ENCODE measurements around the gene IL6R.
"Not testable (repeated sequence)": the region's sequence is repeated elsewhere in the genome, so short reads cannot be mapped to it uniquely, and the experiment has no call there.

Gene IL6R

DNA sequence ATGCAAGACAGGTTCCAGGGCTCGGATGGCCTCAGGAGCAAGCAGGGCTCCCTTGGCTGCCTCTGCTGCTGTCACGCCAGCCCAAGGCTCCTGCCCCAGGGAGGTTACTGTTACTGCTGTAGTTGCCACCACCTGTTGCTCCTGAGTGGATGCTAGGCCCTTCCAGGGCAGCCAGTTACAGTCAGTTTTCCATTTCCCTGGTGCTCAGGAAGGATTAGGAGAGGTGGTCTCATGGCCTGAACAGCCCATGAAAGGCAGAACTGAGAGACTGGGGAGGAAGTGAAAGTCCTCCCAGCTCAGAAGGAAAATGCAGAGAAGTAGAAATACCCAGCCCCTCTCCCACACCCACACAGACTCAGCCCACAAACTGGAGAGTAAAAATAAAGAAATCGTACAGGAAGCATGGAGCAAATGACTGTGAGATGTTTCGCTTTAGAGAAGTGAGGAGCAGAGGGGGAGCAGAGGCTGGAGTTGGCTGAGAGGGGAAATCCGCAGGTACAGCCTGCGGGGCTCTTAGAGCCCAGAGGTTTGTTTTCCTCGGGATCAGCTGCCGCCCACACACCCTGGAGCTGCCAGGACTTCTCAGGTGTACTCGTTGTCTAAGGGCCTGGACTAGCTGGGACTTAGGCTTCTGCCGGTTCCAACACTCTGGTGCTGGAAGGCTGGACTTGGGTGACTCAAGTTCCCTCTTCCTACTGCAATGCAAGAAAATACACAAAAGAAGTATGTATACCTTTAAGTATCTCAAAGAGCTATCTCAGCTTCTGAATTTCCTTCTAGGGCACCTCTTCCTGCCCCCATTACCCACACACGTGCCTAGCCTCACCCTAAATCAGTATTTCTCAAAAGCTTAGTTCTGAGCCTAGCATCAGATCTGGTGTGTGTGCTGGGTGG lies 2.3 kb downstream of the IL6R start:
- DNase-seq (ENCODE audit: low spot score): no peak

DNA sequence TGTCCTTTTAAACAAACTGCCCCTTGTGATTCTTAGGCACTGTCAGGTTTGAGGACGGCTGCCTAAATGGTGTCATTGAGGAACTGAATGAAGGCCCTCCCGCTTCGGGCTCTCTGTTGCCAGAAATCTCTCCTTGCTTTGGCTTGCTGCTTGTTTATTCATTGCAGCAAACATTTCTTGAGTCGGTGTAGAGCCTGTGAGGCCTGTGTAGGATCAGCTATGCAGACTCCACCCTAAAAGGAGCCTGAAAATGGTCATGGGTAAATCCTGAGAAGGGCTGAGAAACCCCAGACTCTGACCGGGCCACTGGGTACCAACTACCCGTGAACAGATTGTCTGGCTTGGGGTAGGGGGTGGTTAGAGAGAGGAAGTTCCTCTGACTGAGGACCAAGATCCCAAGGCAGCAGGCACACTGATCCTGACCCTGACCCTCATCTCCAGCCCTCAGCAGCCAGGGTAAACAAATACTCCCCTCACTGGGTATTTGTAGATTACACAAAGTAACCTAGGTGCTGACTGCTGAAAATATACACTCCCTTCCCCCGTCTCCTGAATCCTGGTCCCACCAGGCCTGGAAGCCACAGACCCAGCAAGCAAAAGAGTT lies 3.1 kb downstream of the IL6R start:
- DNase-seq (ENCODE audit: low spot score): no peak

DNA sequence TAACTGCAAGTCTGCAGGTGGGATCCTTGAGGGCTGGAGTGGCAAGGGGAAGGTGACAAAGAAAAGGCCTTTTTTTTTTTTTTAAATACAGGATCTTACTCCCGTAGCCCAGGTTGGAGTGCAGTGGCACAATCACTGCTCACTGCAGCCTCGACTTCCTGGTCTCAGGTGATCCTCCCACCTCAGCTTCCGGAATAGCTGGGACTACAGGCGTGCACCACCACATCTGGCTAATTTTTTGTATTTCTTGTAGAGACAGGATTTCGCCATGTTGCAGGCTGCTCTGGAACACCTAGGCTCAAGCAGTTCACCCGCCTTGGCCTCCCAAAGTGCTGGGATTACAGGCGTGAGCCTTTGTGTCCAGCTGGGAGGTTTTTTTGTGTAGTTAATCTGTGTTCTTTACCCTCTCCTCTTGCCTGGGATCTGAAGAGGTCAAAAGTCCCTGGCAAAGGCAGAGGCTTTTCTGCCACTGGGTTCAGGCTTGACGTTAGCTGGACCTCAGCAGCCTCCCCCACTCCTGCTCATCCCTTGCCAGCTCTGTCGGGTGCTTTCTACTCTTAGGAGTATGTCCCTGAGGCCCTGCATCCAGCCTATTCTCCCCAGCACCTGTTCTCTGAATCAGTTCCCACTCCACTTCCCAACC lies 5.2 kb downstream of the IL6R start:
- no peak for DNase-seq (ENCODE audit: low spot score)

DNA sequence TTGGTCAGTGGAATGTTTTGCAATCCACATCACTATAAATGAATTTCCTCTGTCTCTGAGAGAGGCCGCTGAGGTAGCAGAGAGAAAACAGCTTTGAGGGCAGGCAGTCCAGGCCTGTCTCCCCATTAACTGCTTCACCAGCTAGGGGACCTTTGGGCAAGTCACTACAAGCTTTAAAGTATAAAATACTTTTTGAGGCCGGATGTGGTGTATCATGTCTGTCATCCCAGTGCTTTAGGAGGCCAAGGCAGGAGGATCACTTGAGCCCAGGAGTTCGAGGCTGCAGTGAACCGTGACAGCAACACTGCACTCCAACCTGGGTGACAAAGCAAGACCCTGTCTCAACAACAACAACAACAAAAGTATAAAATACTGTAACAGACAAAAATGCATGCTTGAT lies 6.4 kb downstream of the IL6R start:
- DNase-seq (ENCODE audit: low spot score): no peak

DNA sequence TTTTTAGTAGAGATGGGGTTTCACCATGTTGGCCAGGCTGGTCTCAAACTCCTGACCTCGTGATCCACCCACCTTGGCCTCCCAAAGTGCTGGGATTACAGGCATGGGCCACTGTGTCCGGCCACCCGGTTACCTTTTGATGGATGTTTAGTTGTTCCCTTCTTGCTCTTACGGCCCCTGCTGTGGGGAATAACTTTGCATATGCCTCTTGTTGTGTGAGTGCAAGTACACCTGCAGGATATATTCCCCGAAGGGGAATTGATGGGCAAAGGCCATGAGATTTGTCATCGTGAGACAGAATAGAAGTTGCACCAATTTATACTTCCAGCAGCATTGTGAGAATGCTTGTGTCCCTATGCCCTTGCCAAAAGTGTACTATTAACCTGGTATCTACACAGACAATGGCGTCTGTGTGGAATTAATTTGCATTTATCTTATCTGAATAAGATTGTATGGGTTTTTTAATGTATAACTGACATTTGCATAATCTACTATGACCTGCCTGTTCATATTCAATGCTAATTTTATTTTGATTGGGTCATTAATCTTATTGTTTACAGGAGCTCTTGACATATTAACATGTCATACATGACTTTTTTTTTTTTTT lies 8.1 kb downstream of the IL6R start:
- DNase-seq (ENCODE audit: low spot score): no peak

DNA sequence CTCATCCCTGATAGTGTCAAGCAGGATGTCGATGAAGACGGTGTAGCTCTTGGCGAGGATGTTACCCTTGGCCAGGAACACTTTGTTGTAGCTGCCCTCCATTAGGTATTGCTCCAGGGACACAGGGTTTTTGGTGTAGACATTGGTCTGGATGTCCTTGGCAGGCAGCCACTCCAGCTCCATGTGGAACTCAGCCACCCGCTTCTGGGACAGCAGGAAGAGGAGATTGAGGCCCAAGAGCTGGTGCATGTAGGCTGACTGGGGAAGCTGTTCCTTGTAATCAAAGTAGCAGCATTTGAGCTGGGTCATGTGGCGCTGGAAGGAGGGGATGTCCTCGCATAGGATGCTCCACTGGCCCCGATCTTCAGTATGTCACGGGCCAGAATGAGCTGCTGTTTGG lies 9.5 kb downstream of the IL6R start:
- DNase-seq (ENCODE audit: low spot score): no peak

DNA sequence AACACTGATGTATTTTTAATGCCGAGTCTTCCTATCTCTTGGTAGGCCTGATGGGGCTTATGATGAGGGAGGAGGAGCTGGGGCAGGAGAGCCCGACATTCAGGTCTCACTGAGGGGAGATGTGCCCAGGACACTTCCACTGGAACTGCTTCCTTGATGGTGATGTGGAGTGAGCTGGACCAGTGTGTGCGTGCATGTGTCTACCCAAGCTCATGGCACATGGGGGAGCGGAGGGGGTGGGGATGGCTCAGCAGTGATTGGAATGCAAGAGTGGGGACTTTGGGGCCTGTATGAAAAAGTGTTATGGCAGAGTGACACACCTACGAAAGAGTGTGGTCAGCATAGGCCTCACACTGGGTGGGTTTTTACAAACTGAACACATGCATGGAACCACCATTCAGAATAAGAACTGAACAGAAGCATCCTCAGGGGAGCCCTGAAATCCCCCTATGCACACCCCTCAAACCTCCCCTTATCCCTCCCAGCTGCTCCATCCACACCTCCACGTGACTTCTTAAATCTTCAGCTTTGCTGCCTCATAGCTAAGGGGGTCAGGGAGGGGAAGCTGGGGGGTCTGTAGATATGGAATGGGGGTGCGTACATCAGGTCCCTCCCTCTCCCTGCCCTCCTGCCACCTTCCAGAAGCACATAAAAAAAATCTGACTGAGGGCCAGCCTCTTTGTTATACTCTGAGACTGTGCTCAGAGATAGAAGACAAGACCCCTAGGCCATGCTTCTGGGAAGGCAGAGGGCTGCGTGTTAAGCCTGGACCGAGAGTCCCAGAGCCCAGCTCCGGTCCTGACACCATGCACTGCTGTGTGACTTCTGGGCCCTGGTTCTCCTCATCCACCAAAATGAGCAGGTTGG lies 11.6 kb downstream of the IL6R start:
- no peak for DNase-seq (ENCODE audit: low spot score)

DNA sequence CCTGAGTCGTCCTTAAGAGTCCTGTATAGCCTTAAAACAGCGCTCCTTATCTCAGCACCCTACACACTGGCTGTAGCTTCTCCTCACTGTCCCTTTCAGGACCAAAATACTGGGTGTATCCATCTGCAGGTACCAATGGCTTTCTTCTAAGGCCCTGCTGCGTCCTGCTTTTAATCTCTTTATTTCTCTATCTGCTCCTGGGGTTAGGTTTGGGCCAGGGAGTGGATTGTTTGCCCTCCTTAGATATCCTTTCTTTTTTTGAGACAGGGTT lies 12.1 kb downstream of the IL6R start:
- DNase-seq (ENCODE audit: low spot score): no peak

DNA sequence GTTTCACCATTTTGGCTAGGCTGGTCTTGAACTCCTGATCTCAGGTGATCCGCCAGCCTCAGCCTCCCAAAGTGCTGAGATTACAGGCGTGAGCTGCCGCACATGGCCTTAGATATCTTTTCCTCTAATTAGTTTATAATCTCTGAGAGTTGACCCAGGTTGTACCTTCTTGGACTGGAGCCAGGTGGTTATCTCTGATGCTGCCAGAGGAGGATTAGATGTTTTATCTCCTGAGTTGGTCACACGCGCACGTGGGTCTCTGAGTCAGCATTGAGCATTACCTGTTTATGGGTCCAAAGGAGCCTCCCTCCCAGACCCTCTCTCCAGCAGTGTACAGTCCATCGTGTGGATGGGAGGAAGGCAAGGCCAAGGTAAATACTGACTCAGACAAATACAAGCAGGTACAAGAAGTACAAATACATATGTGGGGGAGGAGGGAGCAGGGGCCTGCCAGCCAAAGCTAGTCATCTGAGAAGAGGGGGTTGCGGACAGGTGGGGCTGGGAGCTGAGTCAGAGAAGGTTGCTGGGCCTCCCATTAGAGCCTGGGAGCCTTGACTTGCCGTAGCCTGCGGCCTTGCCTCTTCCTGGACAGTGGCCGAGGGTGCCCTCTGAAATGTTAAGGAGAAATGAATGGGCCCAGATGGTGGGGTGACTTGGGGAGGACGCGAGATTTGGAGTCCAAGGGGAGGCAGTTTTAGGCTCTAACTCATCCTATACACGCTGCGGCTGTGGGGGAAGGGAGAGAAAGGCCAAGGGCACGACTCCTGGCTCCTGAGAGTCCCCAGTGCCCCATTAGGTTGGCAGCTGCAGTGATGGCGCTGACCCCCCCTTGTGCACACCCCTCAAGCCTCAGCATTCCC lies 13.1 kb downstream of the IL6R start:
- peak; percentile 93 for DNase-seq (ENCODE audit: low spot score)

DNA sequence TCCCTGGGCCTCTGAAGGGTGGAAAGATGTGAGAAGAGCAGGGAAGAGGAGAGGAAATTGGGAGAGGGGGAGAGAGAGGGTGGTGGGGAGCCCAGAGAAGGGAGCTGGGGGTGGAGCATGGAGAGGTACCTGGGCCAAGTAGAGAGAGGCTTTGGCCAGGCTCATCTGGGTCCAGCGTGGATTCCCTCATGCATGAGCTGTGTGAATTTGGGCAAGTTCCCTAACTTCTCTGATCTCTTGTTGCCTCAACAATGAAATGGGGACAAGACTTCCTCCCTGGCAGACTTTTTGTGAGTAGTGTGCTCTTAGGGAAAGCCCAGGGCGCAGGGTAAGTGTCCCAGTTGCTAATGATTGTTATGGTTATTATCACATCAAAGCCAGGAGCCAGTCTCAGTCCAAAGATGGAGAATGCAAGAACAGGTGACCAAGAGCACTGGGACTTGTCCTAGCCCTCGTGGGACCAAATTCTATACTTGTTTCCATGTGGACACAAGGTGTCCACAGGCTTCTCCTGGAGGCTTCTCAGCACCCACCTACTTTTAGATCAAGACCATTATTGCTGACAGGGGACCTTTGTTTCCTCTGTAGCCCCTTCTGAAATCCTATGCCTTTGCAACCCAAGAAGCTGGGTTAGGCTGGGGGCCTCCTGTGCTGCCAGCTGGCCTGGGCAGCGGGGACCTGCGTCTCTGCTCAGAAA lies 13.9 kb downstream of the IL6R start:
- DNase-seq (ENCODE audit: low spot score): no peak

DNA sequence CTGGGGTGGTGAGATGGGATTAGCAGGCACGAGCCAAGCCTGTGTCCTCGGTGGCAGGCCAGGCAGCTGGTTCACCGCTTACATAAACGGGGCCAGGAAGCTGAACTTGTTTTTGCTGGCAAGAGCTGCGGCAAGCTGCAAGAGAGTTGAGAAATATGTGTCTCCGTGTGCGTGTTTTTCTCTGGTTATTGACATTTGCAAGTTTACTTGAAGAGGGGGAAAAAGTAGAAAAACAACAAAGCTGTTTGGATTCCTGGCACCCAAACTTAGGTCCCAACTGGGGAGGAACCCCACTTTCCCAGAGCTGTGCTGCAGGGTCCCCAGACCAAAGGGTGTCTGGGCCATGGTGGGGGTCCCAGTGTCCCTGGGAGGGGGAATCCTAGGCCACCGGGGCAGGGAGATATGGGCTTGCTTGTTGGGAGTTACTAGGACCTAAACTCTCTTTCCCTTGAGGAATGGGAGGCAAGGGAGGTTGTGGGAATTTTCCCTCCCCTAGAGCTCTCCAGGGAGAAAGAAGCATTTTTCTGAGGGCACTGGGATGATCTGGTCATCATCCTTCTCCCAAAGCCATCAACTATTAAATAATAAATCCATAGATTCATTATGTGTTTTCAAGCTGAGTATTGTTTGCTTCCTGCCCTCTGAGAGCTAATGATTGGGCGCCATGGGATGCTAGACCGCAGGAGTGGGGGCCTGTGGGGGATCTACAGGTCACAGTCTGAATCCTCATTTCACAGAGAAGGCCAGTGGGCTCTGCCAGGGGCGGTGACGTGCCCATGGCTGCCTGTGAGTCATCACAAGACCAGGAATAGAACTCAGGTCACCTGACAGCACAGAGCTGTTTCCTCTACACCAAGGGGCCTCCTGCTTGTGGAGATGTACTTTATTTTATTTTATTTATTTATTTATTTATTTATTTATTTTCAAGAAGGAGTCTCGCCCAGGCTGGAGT lies 14.8 kb downstream of the IL6R start:
- DNase-seq (ENCODE audit: low spot score): peak; percentile 73

DNA sequence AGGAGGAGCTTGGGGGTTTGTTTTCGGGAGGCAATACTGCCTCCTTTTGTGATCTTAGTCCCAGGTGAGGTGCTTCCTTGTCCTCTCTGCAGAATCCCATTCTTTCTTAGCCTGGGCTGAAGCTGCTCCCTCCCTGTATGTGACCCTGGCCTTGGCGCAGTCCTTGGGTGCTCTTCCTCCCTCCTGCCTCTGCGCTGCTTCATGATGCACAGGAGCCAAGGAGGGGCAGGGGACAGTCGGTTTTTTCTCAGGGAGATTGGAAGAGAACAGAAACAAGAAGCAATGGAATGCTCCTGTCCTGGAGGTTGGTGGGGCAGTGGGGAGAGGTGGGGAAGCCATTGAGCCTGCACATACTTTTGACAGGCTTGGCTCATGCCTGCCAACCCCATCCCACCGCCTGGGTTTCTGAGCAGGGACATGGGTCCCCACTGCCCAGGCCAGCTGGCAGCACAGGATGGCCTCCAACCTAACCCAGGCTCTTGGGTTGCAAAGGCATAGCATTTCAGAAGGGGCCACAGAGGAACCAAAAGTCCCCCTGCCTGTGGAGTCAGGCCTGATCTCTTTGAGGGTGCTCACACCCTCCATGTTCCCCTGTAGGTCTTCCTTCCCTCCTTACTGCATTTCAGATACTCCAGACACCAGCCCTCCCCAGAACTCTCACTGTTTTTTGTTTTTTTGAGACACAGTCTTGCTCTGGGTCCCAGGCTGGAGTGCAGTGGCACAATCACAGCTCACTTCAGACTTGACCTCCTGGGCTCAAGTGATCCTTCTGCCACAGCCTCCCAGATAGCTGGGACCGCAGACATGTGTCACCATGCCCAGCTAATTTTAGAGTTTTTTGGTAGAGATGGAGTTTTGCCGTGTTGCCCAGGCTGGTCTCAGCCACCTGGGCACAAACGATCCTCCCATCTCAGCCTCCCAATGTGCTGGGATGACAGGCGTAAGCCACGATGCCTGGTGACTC lies 16.1 kb downstream of the IL6R start:
- DNase-seq (ENCODE audit: low spot score): no peak

DNA sequence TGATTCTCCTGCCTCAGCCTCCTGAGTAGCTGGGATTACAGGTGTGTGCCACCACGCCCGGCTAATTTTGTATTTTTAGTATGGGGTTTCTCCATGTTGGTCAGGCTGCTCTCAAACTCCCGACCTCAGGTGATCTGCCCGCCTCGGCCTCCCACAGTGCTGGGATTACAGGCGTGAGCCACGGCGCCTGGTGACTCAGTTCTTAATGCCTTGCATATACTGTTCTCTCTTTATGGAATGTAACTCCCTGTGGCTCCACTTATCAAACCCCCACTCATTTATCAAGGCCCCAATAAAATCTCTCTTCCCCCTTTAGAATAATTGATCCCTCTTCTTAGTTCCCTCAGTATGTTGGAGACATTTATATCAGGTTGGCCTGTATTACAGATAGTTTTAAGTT lies 16.9 kb downstream of the IL6R start:
- not testable (repeated sequence) for DNase-seq (ENCODE audit: low spot score)

DNA sequence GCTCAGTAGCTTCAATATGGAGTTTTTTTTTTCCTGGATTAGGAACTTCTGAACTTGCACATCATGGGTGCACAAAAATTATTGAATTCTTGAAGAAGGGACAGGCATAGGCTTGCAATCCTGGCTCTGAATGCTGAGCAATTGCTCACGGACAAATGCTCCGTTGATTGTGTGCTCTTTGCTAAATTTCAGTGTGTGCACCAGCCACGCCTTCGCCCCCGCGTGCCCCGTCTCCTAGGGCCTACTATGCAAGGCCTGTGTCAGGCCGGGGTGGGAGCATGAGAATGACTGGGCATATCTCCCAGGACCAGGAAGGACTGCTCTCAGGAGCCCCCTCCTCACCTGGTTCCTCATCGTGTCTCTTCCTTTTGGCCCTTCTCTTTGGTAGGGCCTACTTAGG lies 17.4 kb downstream of the IL6R start:
- DNase-seq (ENCODE audit: low spot score): no peak

DNA sequence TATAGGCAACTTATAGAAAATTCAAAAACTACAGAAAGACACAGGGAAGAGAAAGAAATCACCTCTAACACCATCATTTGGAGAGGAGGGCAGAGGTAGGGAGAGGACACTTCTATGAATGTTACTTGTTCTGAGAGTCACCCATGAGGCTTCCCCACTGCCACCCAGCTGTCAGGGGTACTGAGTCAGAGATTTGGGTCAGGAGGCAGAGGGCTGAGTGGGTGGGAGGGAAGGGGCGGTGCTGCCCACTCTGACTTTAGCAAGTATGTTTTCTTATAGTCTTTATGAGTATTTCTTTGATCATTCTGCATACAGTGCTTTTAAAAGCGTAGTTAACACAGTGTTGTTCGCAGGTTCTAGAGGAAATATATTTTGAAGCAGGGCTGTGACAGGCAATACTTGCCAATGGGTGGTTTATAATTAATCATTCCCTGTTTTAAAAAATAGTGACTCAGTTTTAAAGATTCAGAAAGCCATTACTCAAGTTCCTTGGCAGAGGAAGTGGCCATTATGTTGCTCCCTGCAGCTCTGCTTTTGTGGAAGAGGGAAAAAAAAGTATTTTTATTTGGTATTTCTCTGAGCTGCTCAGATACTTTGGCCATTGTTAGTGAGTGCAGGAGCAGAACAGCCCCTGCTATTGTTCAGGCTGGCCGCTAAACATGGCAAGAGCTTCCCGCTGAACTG lies 18.3 kb downstream of the IL6R start:
- no peak for DNase-seq (ENCODE audit: low spot score)

DNA sequence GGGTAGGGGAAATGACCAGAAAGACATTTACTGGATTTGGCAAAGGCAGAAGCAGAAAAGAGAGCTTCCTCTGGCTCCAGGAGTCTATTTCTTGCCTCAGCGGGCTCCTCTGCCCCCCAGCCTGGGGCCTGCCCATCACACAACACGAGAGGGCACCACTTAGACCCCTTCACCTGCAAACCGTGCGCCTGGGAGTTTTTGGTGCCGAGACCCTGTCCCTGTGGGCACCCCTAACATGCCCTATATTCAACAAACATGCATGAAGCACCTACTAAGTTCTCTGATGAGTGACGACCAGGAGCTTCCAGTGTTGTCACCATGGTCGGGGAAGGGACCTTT lies 18.8 kb downstream of the IL6R start:
- DNase-seq (ENCODE audit: low spot score): no peak

DNA sequence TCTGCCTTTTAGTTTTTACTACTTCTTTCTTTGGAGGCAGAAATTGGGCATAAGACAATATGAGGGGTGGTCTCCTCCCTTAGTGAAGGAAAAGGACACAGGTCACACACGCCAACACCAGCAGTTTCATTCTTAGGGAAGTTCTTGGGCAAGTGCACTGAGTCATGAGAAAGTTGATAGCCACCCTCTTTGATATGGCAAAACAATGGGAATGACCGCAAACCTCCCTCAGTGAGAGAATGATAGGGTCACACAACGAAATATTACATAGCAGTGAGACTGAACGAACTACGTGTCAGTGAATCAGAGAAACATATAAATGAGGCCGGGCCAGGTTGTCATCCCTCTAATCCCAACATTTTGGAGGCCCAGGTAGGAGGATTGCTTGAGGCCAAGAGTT lies 20.0 kb downstream of the IL6R start:
- no peak for DNase-seq (ENCODE audit: low spot score)
